ENCODE results near the gene IBA57. TPM values are rescaled to one million over a fixed set of nuclear protein-coding genes. Genes with fewer than 3 reads are reported as not detected.

Gene IBA57
- total RNA-seq, 1 donor from 2014 or later = 7.7 TPM

- Mint-ChIP-seq H3K4me3 (ENCODE audit: unreplicated experiment) (no peak overlapping the region), H3K27me3 (ENCODE audit: unreplicated experiment) (peaks cover 9% of the 10 kb centered on the region), H3K27ac (ENCODE audit: unreplicated experiment) (no peak overlapping the region), H3K36me3 (ENCODE audit: unreplicated experiment) (no peaks in the 10 kb centered on the region), H3K9me3 (ENCODE audit: unreplicated experiment) (peaks cover 7% of the 10 kb centered on the region), H3K4me1 (ENCODE audit: low read depth, unreplicated experiment) (peaks cover 12% of the 10 kb centered on the region)
- DNase-seq = no peak
- no peak for TF ChIP-seq CTCF (IDR thresholded peaks at IDR 0.05; ENCODE audit: partially characterized antibody, unreplicated experiment)
Observed at GRCh38 chr1:228147151-228147693, 18.4 kb upstream of the IBA57 start.

DNA sequence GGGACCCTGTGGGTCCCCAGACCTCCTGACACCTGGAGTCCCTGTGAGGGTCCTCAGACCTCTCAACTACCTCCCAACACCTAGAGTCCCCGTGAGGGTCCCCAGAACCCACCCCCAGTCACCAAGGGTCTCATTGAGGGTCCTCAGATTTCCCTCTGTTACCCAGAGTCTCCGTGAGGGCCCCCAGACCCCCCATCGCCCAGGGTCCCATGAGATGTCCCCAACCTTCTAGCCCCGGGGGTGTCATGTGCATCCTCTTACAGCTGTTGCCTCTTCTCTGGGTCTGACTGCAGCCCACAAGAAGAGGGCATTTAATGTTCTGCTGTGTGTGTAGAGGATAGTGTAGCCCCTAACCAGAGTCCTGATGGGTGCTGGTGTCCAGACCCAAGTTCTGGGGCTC lies 17.8 kb upstream of the IBA57 start:
- Mint-ChIP-seq H3K4me1 (ENCODE audit: low read depth, unreplicated experiment) (peaks cover 12% of the 10 kb centered on the region), H3K9me3 (ENCODE audit: unreplicated experiment) (peaks cover 7% of the 10 kb centered on the region), H3K4me3 (ENCODE audit: unreplicated experiment) (no peak overlapping the region), H3K27ac (ENCODE audit: unreplicated experiment) (no peak overlapping the region), H3K36me3 (ENCODE audit: unreplicated experiment) (no peaks in the 10 kb centered on the region), H3K27me3 (ENCODE audit: unreplicated experiment) (peaks cover 11% of the 10 kb centered on the region)
- no peak for TF ChIP-seq CTCF (IDR thresholded peaks at IDR 0.05; ENCODE audit: partially characterized antibody, unreplicated experiment)
- DNase-seq = no peak

- Mint-ChIP-seq H3K9me3 (ENCODE audit: unreplicated experiment) (peaks cover 7% of the 10 kb centered on the region), H3K27me3 (ENCODE audit: unreplicated experiment) (peaks cover 12% of the 10 kb centered on the region), H3K36me3 (ENCODE audit: unreplicated experiment) (no peaks in the 10 kb centered on the region), H3K27ac (ENCODE audit: unreplicated experiment) (no peak overlapping the region), H3K4me3 (ENCODE audit: unreplicated experiment) (no peak overlapping the region), H3K4me1 (ENCODE audit: low read depth, unreplicated experiment) (peaks cover 9% of the 10 kb centered on the region)
- no peak for DNase-seq
- TF ChIP-seq CTCF (IDR thresholded peaks at IDR 0.05; ENCODE audit: partially characterized antibody, unreplicated experiment) = no peak
Observed at GRCh38 chr1:228148196-228148861, 17.3 kb upstream of the IBA57 start.

- Mint-ChIP-seq H3K27me3 (ENCODE audit: unreplicated experiment) (peaks cover 9% of the 10 kb centered on the region), H3K27ac (ENCODE audit: unreplicated experiment) (no peak overlapping the region), H3K9me3 (ENCODE audit: unreplicated experiment) (peaks cover under 1% of the 10 kb centered on the region), H3K4me3 (ENCODE audit: unreplicated experiment) (no peak overlapping the region), H3K4me1 (ENCODE audit: low read depth, unreplicated experiment) (peaks cover 3% of the 10 kb centered on the region), H3K36me3 (ENCODE audit: unreplicated experiment) (no peaks in the 10 kb centered on the region)
- no peak for DNase-seq
- TF ChIP-seq CTCF (IDR thresholded peaks at IDR 0.05; ENCODE audit: partially characterized antibody, unreplicated experiment) = no peak
Observed at GRCh38 chr1:228148935-228149405, 16.6 kb upstream of the IBA57 start.

GRCh38 chr1:228149406-228150119 lies 16.0 kb upstream of the IBA57 start, which contains the start of gene GJC2:
Gene GJC2, plus strand, starts transcription at chr1:228149930. Its CDS starts 7,829 bp downstream, at chr1:228157759.
- no peak for TF ChIP-seq CTCF (IDR thresholded peaks at IDR 0.05; ENCODE audit: partially characterized antibody, unreplicated experiment)
- H3K36me3 Mint-ChIP-seq (ENCODE audit: unreplicated experiment) = no peaks in the 10 kb centered on the region
- H3K4me3 Mint-ChIP-seq (ENCODE audit: unreplicated experiment) = no peak within 1 kb of the TSS
- no peak within 1 kb of the TSS for H3K27ac Mint-ChIP-seq (ENCODE audit: unreplicated experiment)
- H3K27me3 Mint-ChIP-seq (ENCODE audit: unreplicated experiment) = peaks cover 9% of the 10 kb centered on the region
- DNase-seq = peak; percentile 26
- no peaks in the 10 kb centered on the region for H3K4me1 Mint-ChIP-seq (ENCODE audit: low read depth, unreplicated experiment)
- no peaks in the 10 kb centered on the region for H3K9me3 Mint-ChIP-seq (ENCODE audit: unreplicated experiment)

All from glutamatergic neuron (in vitro differentiated cells).